IPS DF 4.7 (cell line): ENCODE data around the gene LDAH.
"Not testable (repeated sequence)": the region's sequence is repeated elsewhere in the genome, so short reads cannot be mapped to it uniquely, and the experiment has no call there.

ENCODE experiments used
- DNase-seq: peaks from one replicate; pipeline ENCODE4 v3.0.0-alpha.2; 2013; ENCODE audit warnings: low spot score; ENCODE audit errors: extremely low read depth

LDAH gene

GRCh38 chr2:20723543-20723942 is 99.4 kb downstream of the LDAH start:
- DNase-seq, result no peak

- DNase-seq, result no peak
Measured at GRCh38 chr2:20722592-20723240, 100.2 kb downstream of the LDAH start.

- DNase-seq, result no peak
Measured at GRCh38 chr2:20717641-20718040, 105.3 kb downstream of the LDAH start.

GRCh38 chr2:20716164-20716563 is 106.7 kb downstream of the LDAH start:
- not testable (repeated sequence) for DNase-seq

- not testable (repeated sequence) for DNase-seq
Measured at GRCh38 chr2:20714412-20714811, 108.5 kb downstream of the LDAH start.

- not testable (repeated sequence) for DNase-seq
Measured at GRCh38 chr2:20713585-20713984, 109.3 kb downstream of the LDAH start.

GRCh38 chr2:20711641-20712040 is 111.3 kb downstream of the LDAH start:
- DNase-seq, result not testable (repeated sequence)

GRCh38 chr2:20707601-20708000 is 115.3 kb downstream of the LDAH start:
- no peak for DNase-seq

GRCh38 chr2:20706786-20707185 is 116.1 kb downstream of the LDAH start:
- no peak for DNase-seq

- no peak for DNase-seq
Measured at GRCh38 chr2:20706217-20706616, 116.7 kb downstream of the LDAH start.

- no peak for DNase-seq
Measured at GRCh38 chr2:20704886-20705285, 118.0 kb downstream of the LDAH start.

- no peak for DNase-seq
Measured at GRCh38 chr2:20702563-20702962, 120.3 kb downstream of the LDAH start.

- DNase-seq, result no peak
Measured at GRCh38 chr2:20698916-20699613, 123.8 kb downstream of the LDAH start.

GRCh38 chr2:20697322-20697934 is 125.5 kb downstream of the LDAH start:
- no peak for DNase-seq

- DNase-seq, result no peak
Measured at GRCh38 chr2:20696366-20696765, 126.5 kb downstream of the LDAH start.

GRCh38 chr2:20693317-20693716 is 129.6 kb downstream of the LDAH start:
- DNase-seq, result no peak

- DNase-seq, result no peak
Measured at GRCh38 chr2:20692081-20692480, 130.8 kb downstream of the LDAH start.

GRCh38 chr2:20691076-20691734 is 131.7 kb downstream of the LDAH start:
- no peak for DNase-seq

GRCh38 chr2:20689428-20690264 is 133.3 kb downstream of the LDAH start:
- DNase-seq, result no peak

GRCh38 chr2:20687260-20687832 is 135.6 kb downstream of the LDAH start:
- DNase-seq, result no peak

GRCh38 chr2:20684581-20685063 is 138.3 kb downstream of the LDAH start:
- no peak for DNase-seq
